ENCODE data around the gene HRK.
"Not testable (repeated sequence)": the region's sequence is repeated elsewhere in the genome, so short reads cannot be mapped to it uniquely, and the experiment has no call there.

The HRK gene

GRCh38 chr12:116818948-116819832 lies 62.1 kb downstream of the HRK start:
- DNase-seq: peak; percentile 94
- Mint-ChIP-seq H3K27ac (peak overlapping the region; percentile 100), H3K27me3 (ENCODE audit: low read depth, poor library complexity) (peaks cover 10% of the 10 kb centered on the region), H3K36me3 (ENCODE audit: low read depth) (peaks cover 11% of the 10 kb centered on the region), H3K4me1 (peaks cover 28% of the 10 kb centered on the region), H3K4me3 (peak overlapping the region; percentile 98), H3K9me3 (no peaks in the 10 kb centered on the region)
- TF ChIP-seq CTCF (IDR thresholded peaks at IDR 0.05): no peak

GRCh38 chr12:116818341-116818856 lies 62.8 kb downstream of the HRK start:
- peaks cover 10% of the 10 kb centered on the region for H3K27me3 Mint-ChIP-seq (ENCODE audit: low read depth, poor library complexity)
- peaks cover 28% of the 10 kb centered on the region for H3K4me1 Mint-ChIP-seq
- peak overlapping the region; percentile 98 for H3K4me3 Mint-ChIP-seq
- DNase-seq: no peak
- peaks cover 6% of the 10 kb centered on the region for H3K36me3 Mint-ChIP-seq (ENCODE audit: low read depth)
- TF ChIP-seq CTCF (IDR thresholded peaks at IDR 0.05): no peak
- H3K9me3 Mint-ChIP-seq: no peaks in the 10 kb centered on the region
- H3K27ac Mint-ChIP-seq: peak overlapping the region; percentile 100

GRCh38 chr12:116814766-116815165 lies 66.5 kb downstream of the HRK start:
- not testable (repeated sequence) for DNase-seq; H3K36me3 Mint-ChIP-seq (ENCODE audit: low read depth); H3K27ac Mint-ChIP-seq; H3K27me3 Mint-ChIP-seq (ENCODE audit: low read depth, poor library complexity); H3K4me3 Mint-ChIP-seq; H3K9me3 Mint-ChIP-seq
- peaks cover 23% of the 10 kb centered on the region for H3K4me1 Mint-ChIP-seq

- Mint-ChIP-seq H3K27me3 (ENCODE audit: low read depth, poor library complexity) (peaks cover 2% of the 10 kb centered on the region), H3K9me3 (no peaks in the 10 kb centered on the region), H3K27ac (peak overlapping the region; percentile 28), H3K4me1 (peaks cover 25% of the 10 kb centered on the region), H3K4me3 (no peak overlapping the region), H3K36me3 (ENCODE audit: low read depth) (peaks cover 4% of the 10 kb centered on the region)
- no peak for DNase-seq
- no peak for TF ChIP-seq CTCF (IDR thresholded peaks at IDR 0.05)
Observed at GRCh38 chr12:116813271-116814041, 67.8 kb downstream of the HRK start.

- Mint-ChIP-seq H3K27ac (no peak overlapping the region), H3K9me3 (no peaks in the 10 kb centered on the region), H3K27me3 (ENCODE audit: low read depth, poor library complexity) (peaks cover 2% of the 10 kb centered on the region), H3K36me3 (ENCODE audit: low read depth) (peaks cover 4% of the 10 kb centered on the region), H3K4me1 (peaks cover 17% of the 10 kb centered on the region), H3K4me3 (no peak overlapping the region)
- TF ChIP-seq CTCF (IDR thresholded peaks at IDR 0.05): no peak
- DNase-seq: no peak
Observed at GRCh38 chr12:116812238-116812637, 69.0 kb downstream of the HRK start.
